Endothelial cell of umbilical vein (primary cell): Measurements from ENCODE around the gene TMEM178B. TPM values are rescaled to one million over a fixed set of nuclear protein-coding genes. Genes with fewer than 3 reads are reported as not detected.

Experiments
- BruUV-seq: library from RNA; stranded (reverse); fragments of 400-500 nt; replicated peaks from 2 replicates; lab custom pipeline; 2021; lab: Mats Ljungman, UMichigan
- CTCF ChIA-PET: fragments of 300-600, 350-600 bp; sonication (Branson Sonifier 250); formaldehyde crosslinking; loops from one replicate; lab custom pipeline; 2021; ENCODE audit warnings: antibody characterized with exemption, inconsistent platforms; lab: Charles Lee
- POLR2A ChIA-PET: fragments of 300-600, 350-600 bp; sonication (Branson Sonifier 250); formaldehyde crosslinking; loops from one replicate; lab custom pipeline; 2021; ENCODE audit warnings: antibody characterized with exemption, inconsistent platforms; lab: Charles Lee
- DNase-seq: peaks from one replicate; pipeline ENCODE4 v3.0.0-alpha.2; 2011; ENCODE audit warnings: low read depth, low spot score
- FAIRE-seq: peaks from 2 replicates; lab custom pipeline; 2011; peaks lifted over from hg19 to GRCh38; lab: Jason Lieb, UNC
- H2AFZ ChIP-seq: 2 replicates; pipeline ENCODE4 v1.6.0; 2012; ENCODE audit warnings: low read depth, low read length, control low read depth, inconsistent platforms
- H3K27ac ChIP-seq: 2 replicates; pipeline ENCODE4 v1.5.1; 2011; ENCODE audit warnings: low read depth, mild to moderate bottlenecking, control low read depth, low read length, moderate library complexity; ENCODE audit not compliant: insufficient read depth
- H3K27me3 ChIP-seq, 2 experiments: 2 replicates each; pipeline versions ENCODE4 v1.6.0 to v1.6.1; 2011; ENCODE audit warnings: low read length in 2 of 2, mixed read lengths in 1 of 2; ENCODE audit not compliant: control insufficient read depth in 2 of 2, insufficient read depth in 2 of 2
- H3K36me3 ChIP-seq, 2 experiments: 2 replicates in 1 of 2; 3 replicates in 1 of 2; pipeline ENCODE4 v1.5.1; 2011; ENCODE audit warnings: low read length in 2 of 2, mild to moderate bottlenecking in 1 of 2, moderate library complexity in 1 of 2; ENCODE audit not compliant: control insufficient read depth in 2 of 2, insufficient read depth in 2 of 2; ENCODE audit errors: extremely low read depth in 1 of 2
- H3K4me1 ChIP-seq: 3 replicates; pipeline ENCODE4 v1.5.1; 2011; ENCODE audit warnings: mild to moderate bottlenecking, low read length; ENCODE audit not compliant: control insufficient read depth, insufficient read depth; ENCODE audit errors: extremely low read depth
- H3K4me2 ChIP-seq: 2 replicates; pipeline ENCODE4 v1.6.1; 2011; ENCODE audit warnings: low read length, control low read depth, mixed read lengths; ENCODE audit not compliant: insufficient read depth
- H3K4me3 ChIP-seq, 3 experiments: fragments of 200-600 bp in 1 of 3; sonication (generic), shearing (Covaris generic) in 1 of 3; replicated peaks in 1 of 3; 2 replicates each; pipeline ENCODE4 v1.5.1; 2011 to 2016; ENCODE audit warnings: control low read depth in 3 of 3, low read length in 3 of 3, mild to moderate bottlenecking in 2 of 3, inconsistent platforms in 1 of 3, low read depth in 1 of 3, moderate library complexity in 1 of 3; ENCODE audit not compliant: insufficient read depth in 1 of 3
- H3K79me2 ChIP-seq: 2 replicates; pipeline ENCODE4 v1.6.0; 2012; ENCODE audit warnings: low read length, inconsistent platforms; ENCODE audit not compliant: control insufficient read depth, insufficient read depth
- H3K9ac ChIP-seq: replicated peaks from 2 replicates; pipeline ENCODE3; 2011; ENCODE audit warnings: low read length, control low read depth; ENCODE audit not compliant: insufficient read depth; ENCODE audit errors: extremely low read depth
- H3K9me1 ChIP-seq: replicated peaks from 3 replicates; pipeline ENCODE4 v1.6.0; 2011; ENCODE audit warnings: mild to moderate bottlenecking, low read length; ENCODE audit not compliant: control insufficient read depth, insufficient read depth; ENCODE audit errors: extremely low read depth
- H3K9me3 ChIP-seq: replicated peaks from 2 replicates; pipeline ENCODE4 v1.5.1; 2012; ENCODE audit warnings: low read length, inconsistent platforms; ENCODE audit not compliant: control insufficient read depth, insufficient read depth
- H4K20me1 ChIP-seq: replicated peaks from 2 replicates; pipeline ENCODE3; 2011; ENCODE audit warnings: mild to moderate bottlenecking, low read length; ENCODE audit not compliant: control insufficient read depth, insufficient read depth; ENCODE audit errors: extremely low read depth
- CTCF ChIP-seq, 2 donors: IDR thresholded peaks; 1 replicate in 1 of 2; 2 replicates in 1 of 2; pipeline ENCODE4 v1.5.1; 2011; ENCODE audit warnings: low read length in 2 of 2, mild to moderate bottlenecking in 2 of 2, moderate library complexity in 2 of 2, control low read depth in 1 of 2, inconsistent platforms in 1 of 2, low read depth in 1 of 2; ENCODE audit not compliant: insufficient read depth in 1 of 2; ENCODE audit errors: extremely low read depth in 1 of 2
- EZH2 ChIP-seq: IDR thresholded peaks from 2 replicates; pipeline ENCODE4 v1.6.1; 2012; ENCODE audit warnings: borderline replicate concordance, low read depth, mild to moderate bottlenecking, moderate library complexity, low read length, inconsistent platforms; ENCODE audit not compliant: severe bottlenecking
- FOS ChIP-seq: IDR thresholded peaks from 2 replicates; pipeline ENCODE4 v1.6.1; 2011; ENCODE audit warnings: mild to moderate bottlenecking, low read length, moderate library complexity, borderline replicate concordance; ENCODE audit not compliant: insufficient read depth
- GATA2 ChIP-seq: IDR thresholded peaks from 2 replicates; pipeline ENCODE4 v1.7.0; 2011; ENCODE audit warnings: low read depth, mild to moderate bottlenecking, moderate library complexity, mixed read lengths, low read length; ENCODE audit not compliant: insufficient read length, insufficient read depth
- JUN ChIP-seq: IDR thresholded peaks from 2 replicates; pipeline ENCODE4 v1.6.1; 2011; ENCODE audit warnings: borderline replicate concordance, low read depth; ENCODE audit not compliant: insufficient read length, insufficient read depth
- MAX ChIP-seq: IDR thresholded peaks from 2 replicates; pipeline ENCODE4 v1.6.1; 2011; ENCODE audit not compliant: insufficient read depth, insufficient read length
- MYC ChIP-seq: IDR thresholded peaks from one replicate; pipeline ENCODE4 v1.6.1; 2011; ENCODE audit warnings: mild to moderate bottlenecking, low read depth, low read length
- POLR2A ChIP-seq: IDR thresholded peaks from 2 replicates; pipeline ENCODE4 v1.6.1; 2012; ENCODE audit warnings: low read depth, mild to moderate bottlenecking, control low read depth, low read length
- POLR2AphosphoS5 ChIP-seq: IDR thresholded peaks from 2 replicates; pipeline ENCODE4 v1.6.1; 2012; ENCODE audit warnings: low read depth, mild to moderate bottlenecking, control low read depth, low read length, moderate library complexity; ENCODE audit not compliant: insufficient read depth
- dilution Hi-C: fragments of 300-500 bp; cut with MboI; formaldehyde crosslinking; loops from one replicate; pipeline ENCODE4 v1.15.0; 2019; ENCODE audit warnings: low sequenced_read_pairs; ENCODE audit not compliant: extremely low pct_ligation_motif_present
- intact Hi-C: fragments of 100-400 bp; cut with micrococcal nuclease; formaldehyde crosslinking; loops from one replicate; pipeline ENCODE4 v1.10.0; 2022
- polyA plus RNA-seq, 4 experiments: library from polyadenylated mRNA; depleted of rRNA in 3 of 4; stranded (reverse) in 3 of 4; unstranded in 1 of 4; fragments of >200 nt; gene quantifications; 2 replicates each; pipeline versions ENCODE4 v1.2.1 to v1.2.3, GENCODE V29; 2011 to 2012; ENCODE audit warnings: missing spikeins in 1 of 4
- total RNA-seq: library from RNA; stranded (reverse); gene quantifications from 2 replicates; pipeline ENCODE4 v1.2.3, GENCODE V29; 2021

TMEM178B gene
- total and polyA plus RNA-seq, 2 donors (not counting 3 experiments of a cell fraction or from before 2014, with no cell fraction given), result not detected

- no peaks in the 10 kb centered on the region for H4K20me1 ChIP-seq
- H3K9ac ChIP-seq, result no peak overlapping the region
- no TSS peak for BruUV-seq
- no peak overlapping the region for H3K4me3 ChIP-seq
- H3K9me3 ChIP-seq, result no peaks in the 10 kb centered on the region
- DNase-seq, result no peak
- no peak for FAIRE-seq
- no peaks in the 10 kb centered on the region for H3K79me2 ChIP-seq
- H2AFZ ChIP-seq, result no peak overlapping the region
- intact Hi-C loops (no loop called here), dilution Hi-C loops (no loop called here)
- ChIA-PET CTCF (no interaction called here), POLR2A (no interaction called here)
- H3K27ac ChIP-seq, result no peak overlapping the region
- no peak overlapping the region for H3K4me2 ChIP-seq
- H3K4me1 ChIP-seq, result no peaks in the 10 kb centered on the region
- H3K36me3 ChIP-seq, result no peaks in the 10 kb centered on the region
- H3K27me3 ChIP-seq, result peaks cover 1 to 5% of the 10 kb centered on the region in 2 experiments
- no peaks in the 10 kb centered on the region for H3K9me1 ChIP-seq
- no peak for TF ChIP-seq POLR2AphosphoS5
- TF ChIP-seq MAX, result no peak
- TF ChIP-seq CTCF (IDR thresholded peaks at IDR 0.05; ENCODE audit: extremely low read depth in 1 of 2, insufficient read depth in 1 of 2, low read depth in 1 of 2, low read length in 2 of 2), result no peak
- TF ChIP-seq JUN, result no peak
- no peak for TF ChIP-seq FOS
- no peak for TF ChIP-seq GATA2
- no peak for TF ChIP-seq EZH2
- TF ChIP-seq MYC, result no peak
- TF ChIP-seq POLR2A, result no peak
Measured at GRCh38 chr7:141513720-141514119, 439.9 kb downstream of the TMEM178B start.
